GM20431 (cell line): Measurements from ENCODE around the gene REEP5.
"Not testable (repeated sequence)": the region's sequence is repeated elsewhere in the genome, so short reads cannot be mapped to it uniquely, and the experiment has no call there.

ENCODE experiments used
- in situ Hi-C: fragments of 300-500 bp; cut with MseI, MboI; formaldehyde crosslinking; loops from one replicate; pipeline ENCODE4 v1.15.0; 2020; ENCODE audit warnings: low sequenced_read_pairs; ENCODE audit not compliant: unreplicated experiment

Gene REEP5

GRCh38 chr5:112933651-112934365, 11.8 kb upstream of the REEP5 start:
- in situ Hi-C loops: no loop called here

- in situ Hi-C loops: no loop called here
Observed at GRCh38 chr5:112933105-112933504, 11.1 kb upstream of the REEP5 start.

- in situ Hi-C loops: no loop called here
Observed at GRCh38 chr5:112931473-112931872, 9.4 kb upstream of the REEP5 start.

GRCh38 chr5:112930082-112930344, 8.0 kb upstream of the REEP5 start:
- in situ Hi-C loops: no loop called here

DNA sequence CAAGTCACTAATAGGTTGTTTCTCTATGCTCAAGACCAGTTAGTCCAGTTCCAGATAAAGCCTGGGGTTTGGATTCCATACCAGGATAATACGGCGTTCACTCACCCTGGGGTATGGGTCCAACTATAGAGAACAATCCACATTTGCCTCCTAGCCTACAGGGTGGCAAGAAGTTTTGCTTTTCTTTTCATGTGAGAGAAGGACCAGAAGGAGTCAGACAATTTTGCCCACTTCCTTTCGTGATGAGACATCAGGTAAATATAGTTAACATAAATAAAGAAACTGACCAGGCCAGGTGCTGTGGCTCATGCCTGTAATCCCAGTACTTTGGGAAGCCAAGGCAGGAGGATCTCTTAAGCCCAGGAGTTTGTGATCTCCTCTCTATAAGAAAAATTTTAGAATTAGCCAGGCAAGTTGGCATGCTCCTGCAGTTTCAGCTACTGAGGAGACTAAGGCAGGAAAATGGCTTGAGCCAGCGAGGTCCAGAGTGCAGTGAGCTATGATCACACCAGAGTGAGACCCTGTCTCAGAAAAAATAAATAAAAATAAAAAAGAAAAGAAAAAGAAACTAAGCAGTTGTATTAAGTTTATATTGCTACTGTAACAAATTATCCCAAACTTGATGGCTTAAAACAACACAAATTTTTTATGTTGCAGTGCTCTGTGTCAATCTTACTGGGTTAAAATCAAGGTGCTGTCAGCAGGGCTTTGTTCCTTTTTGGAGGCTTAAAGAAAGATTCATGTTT, 7.5 kb upstream of the REEP5 start:
- in situ Hi-C loops: no loop called here

DNA sequence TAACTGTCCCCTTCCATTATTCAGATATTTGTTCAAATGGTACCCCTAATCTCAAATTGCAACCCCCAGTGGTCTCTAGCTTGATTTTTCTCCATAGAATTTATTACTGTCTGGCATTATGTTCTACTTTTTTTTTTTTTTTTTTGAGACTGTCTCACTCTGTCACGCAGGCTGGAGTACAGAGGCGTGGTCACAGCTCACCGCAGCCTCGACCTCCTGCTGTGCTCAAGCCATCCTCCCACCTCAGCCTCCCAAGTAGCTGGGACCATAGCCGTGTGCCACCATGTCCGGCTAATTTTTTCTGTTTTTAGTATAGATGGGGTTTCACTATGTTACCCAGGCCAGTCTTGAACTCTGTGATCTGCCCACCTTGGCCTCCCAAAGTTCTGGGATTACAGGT, 2.0 kb upstream of the REEP5 start:
- in situ Hi-C loops: no loop called here

DNA sequence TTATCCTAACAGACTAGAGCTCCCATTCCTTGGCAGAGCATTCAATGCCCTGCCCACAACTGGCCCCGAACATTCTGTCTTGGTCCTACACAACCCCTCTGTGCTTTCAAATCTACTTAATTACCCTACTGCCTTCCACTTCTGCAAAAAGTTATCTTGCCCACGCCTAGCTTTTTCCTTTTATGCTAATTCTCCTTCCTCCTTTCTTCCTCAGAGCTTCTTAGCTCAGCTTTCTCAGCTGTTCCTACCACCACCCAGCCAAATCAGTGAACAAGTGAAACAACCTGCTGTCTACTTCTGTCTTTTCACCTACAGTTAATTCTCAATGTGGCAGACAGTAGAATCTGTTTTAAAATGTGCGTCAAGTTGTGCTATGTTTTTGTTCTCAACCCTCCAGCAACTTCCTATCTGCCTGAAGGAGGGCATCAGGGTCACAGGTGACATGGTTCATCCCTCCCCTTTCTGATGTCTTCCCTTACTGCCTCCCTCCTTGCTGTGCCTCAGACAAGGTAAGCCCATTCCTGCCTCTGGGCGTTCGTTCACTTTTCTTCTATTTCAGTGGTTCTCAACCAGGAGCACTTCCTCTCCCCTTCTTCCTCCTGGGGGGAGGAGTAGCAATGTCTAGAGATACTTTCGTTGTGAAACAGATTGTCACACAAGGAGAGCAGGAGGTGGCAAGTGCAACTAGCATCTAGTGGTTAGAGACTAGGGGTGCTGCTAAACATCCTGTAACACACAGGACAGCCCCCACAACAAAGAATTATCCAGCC, 1.3 kb upstream of the REEP5 start:
- in situ Hi-C loops: no loop called here

GRCh38 chr5:112921026-112921832, 798 bp downstream of the REEP5 start:
- in situ Hi-C loops: no loop called here

DNA sequence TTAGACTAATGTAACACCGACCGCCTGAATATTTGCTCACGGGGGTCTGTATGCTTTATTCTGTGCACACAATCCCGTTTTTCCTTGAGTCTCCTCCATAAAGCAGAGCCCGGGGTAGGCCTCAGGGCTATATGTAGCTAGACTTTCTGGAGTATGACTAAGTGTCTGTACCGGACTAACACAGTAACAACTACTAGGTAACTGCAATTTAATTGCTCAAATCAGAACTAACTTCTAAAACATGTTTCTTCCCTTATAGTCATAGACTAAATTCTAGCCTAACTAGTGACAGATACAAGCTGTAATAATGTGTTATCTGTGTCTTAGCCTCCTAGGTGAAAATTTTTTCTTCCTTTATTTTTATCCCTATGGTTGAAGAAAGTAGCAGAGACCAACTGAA, 2.1 kb downstream of the REEP5 start:
- in situ Hi-C loops: no loop called here

DNA sequence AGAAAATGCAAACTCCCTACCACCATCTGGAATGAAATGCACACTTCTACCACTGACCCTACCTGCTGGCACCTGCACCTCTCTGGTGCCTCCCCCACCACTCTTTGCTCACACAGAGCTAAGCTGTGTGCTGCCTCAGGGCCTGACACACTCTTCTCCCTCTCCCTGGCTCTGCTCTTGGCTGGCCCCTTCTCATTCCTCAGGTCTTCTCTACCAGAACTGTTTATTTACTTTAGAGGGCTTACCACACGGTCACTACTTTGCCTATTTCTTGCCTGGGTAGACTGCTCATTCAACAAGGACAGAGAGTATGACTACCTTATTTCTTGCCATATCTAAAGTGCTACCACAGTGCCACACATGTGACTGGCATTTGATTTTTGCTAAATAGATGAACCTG, 3.3 kb downstream of the REEP5 start:
- in situ Hi-C loops: no loop called here

GRCh38 chr5:112918136-112918535, 3.9 kb downstream of the REEP5 start:
- in situ Hi-C loops: no loop called here

GRCh38 chr5:112917453-112917995, 4.5 kb downstream of the REEP5 start:
- in situ Hi-C loops: no loop called here

GRCh38 chr5:112915831-112916230, 6.2 kb downstream of the REEP5 start:
- in situ Hi-C loops: no loop called here

GRCh38 chr5:112914584-112914983, 7.4 kb downstream of the REEP5 start:
- in situ Hi-C loops: no loop called here

- in situ Hi-C loops: no loop called here
Observed at GRCh38 chr5:112910529-112910928, 11.5 kb downstream of the REEP5 start.

- in situ Hi-C loops: no loop called here
Observed at GRCh38 chr5:112908854-112909253, 13.2 kb downstream of the REEP5 start.

- in situ Hi-C loops: no loop called here
Observed at GRCh38 chr5:112907166-112907631, 14.8 kb downstream of the REEP5 start.

DNA sequence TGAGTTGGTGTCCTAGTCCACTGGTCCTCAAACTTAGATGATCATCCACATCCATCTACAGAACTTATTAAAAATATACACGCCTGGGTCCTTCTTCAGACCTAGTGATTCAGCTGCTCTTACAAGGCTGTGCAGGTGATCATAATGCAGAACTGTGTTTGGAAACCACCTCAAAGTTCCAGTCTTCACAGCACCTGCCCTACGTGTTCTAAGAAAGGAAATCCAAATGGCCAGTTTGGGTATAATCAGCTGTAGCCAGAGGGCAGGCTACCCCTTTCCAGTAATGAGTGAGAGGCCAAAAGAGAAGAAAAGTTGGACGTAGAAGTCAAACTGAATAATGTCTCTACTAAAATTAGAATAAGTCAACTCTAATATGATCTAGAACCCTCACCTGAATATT, 15.4 kb downstream of the REEP5 start:
- in situ Hi-C loops: no loop called here

GRCh38 chr5:112904996-112905395, 17.0 kb downstream of the REEP5 start:
- in situ Hi-C loops: not testable (repeated sequence)

- in situ Hi-C loops: no loop called here
Observed at GRCh38 chr5:112902561-112902960, 19.5 kb downstream of the REEP5 start.
